ENCODE measurements around the gene COX17. TPM values are rescaled to one million over a fixed set of nuclear protein-coding genes. Genes with fewer than 3 reads are reported as not detected.

The COX17 gene
- total and polyA plus RNA-seq, 9 of the 15 experiments (the other 6 are each of a cell fraction or from before 2014, with no cell fraction given), result 29.1 to 167 (median 60.6) TPM

- Histone ChIP-seq H3K4me1 (replicated peaks in 1 of 2; ENCODE audit: control insufficient read depth in 2 of 2, insufficient read depth in 2 of 2, low read length in 2 of 2) (peaks cover 8 to 37% of the 10 kb centered on the region in 2 experiments), H3K9me1 (ENCODE audit: control insufficient read depth, insufficient read depth, low read length) (peaks cover 3% of the 10 kb centered on the region), H3K27ac (ENCODE audit: extremely low read depth, low read depth, low read length) (no peak overlapping the region), H3K9ac (ENCODE audit: insufficient read depth in 1 of 2, low read depth in 2 of 2, low read length in 2 of 2) (no peak overlapping the region), H3K36me3 (ENCODE audit: control insufficient read depth, insufficient read depth, low read length) (no peaks in the 10 kb centered on the region), H2AFZ (ENCODE audit: low read depth, low read length) (no peak overlapping the region), H3K4me2 (ENCODE audit: insufficient read depth, low read length) (no peak overlapping the region), H3K9me3 (replicated peaks; ENCODE audit: control insufficient read depth, insufficient read depth, low read depth, low read length) (no peaks in the 10 kb centered on the region), H3K27me3 (ENCODE audit: control insufficient read depth in 2 of 2, insufficient read depth in 2 of 2, low read length in 2 of 2) (no peaks in the 10 kb centered on the region), H3K79me2 (ENCODE audit: control insufficient read depth, insufficient read depth, low read length) (no peaks in the 10 kb centered on the region), H4K20me1 (replicated peaks; ENCODE audit: control insufficient read depth, insufficient read depth, low read length) (no peaks in the 10 kb centered on the region), H3K4me3 (no peak overlapping the region)
- DNase-seq (ENCODE audit: extremely low read depth in 1 of 4, low spot score in 3 of 4) (peak in 1 of 4 experiments; percentile 8), FAIRE-seq (no peak), ATAC-seq (no peak)
- ChIA-PET POLR2A (no interaction called here), CTCF (ENCODE audit: low intra/inter-chr PET ratio) (no interaction called here)
- WGBS (ENCODE audit: insufficient coverage, low coverage, missing lambda C conversion rate), result 77% methylated on average over 4 of the region's 10 CpGs
- peak in 1 of 3 experiments; percentile 13; a peak in 1 of 6 replicates for TF ChIP-seq CTCF (IDR thresholded peaks at IDR 0.05 in 2 of 3, conservative IDR thresholded peaks at IDR 0.05 in 1 of 3; ENCODE audit: insufficient read depth in 2 of 3, low read depth in 1 of 3, low read length in 3 of 3)
- TF ChIP-seq RAD21 (CRISPR knock-in tag; conservative IDR thresholded peaks at IDR 0.05 in 1 of 2, IDR thresholded peaks at IDR 0.05 in 1 of 2), result peak in 1 of 2 experiments; percentile 39; a peak in 2 of 4 replicates
- no peak for TF ChIP-seq ZNF134 (CRISPR knock-in tag; conservative IDR thresholded peaks at IDR 0.05)
- no peak for TF ChIP-seq POU5F1 (IDR thresholded peaks at IDR 0.05; ENCODE audit: borderline replicate concordance, low read depth, low read length, partially characterized antibody)
- no peak for TF ChIP-seq PCBP2 (IDR thresholded peaks at IDR 0.05; ENCODE audit: low read depth, low read length, poor library complexity, severe bottlenecking)
- no peak for TF ChIP-seq RFX1 (IDR thresholded peaks at IDR 0.05)
- TF ChIP-seq SNRNP70 (optimal IDR thresholded peaks at IDR 0.05; ENCODE audit: low read depth, low read length), result no peak
- TF ChIP-seq XRCC5 (IDR thresholded peaks at IDR 0.05; ENCODE audit: low read depth, low read length), result no peak
- TF ChIP-seq MXD1 (CRISPR knock-in tag; IDR thresholded peaks at IDR 0.05; ENCODE audit: borderline replicate concordance, poor library complexity, severe bottlenecking), result no peak
- no TSS peak for BruUV-seq (replicated peaks)
- in situ Hi-C loops (cut with MboI) (no loop called here), intact Hi-C loops (cut with micrococcal nuclease) (loop anchor here (5.0 kb wide), 1 partner anchor 42 kb away; the partner anchor contains the start of gene COX17)
Measured at GRCh38 chr3:119635719-119636118, 41.5 kb downstream of the COX17 start.
